WTC11 (cell line): ENCODE data around the gene RNPEPL1. TPM values are rescaled to one million over a fixed set of nuclear protein-coding genes. Genes with fewer than 3 reads are reported as not detected.

ENCODE experiments used
- ATAC-seq: fragments of 200-7000 bp; cut with Tn5 transposase; 2 replicates; pipeline ENCODE4 v1.10.0; 2021; ENCODE audit warnings: mild to moderate bottlenecking, moderate library complexity
- CTCF ChIA-PET: fragments of 300-600 bp; sonication (Branson Sonifier 250); formaldehyde crosslinking; loops from one replicate; lab custom pipeline; 2021; ENCODE audit warnings: antibody characterized with exemption; lab: Charles Lee
- POLR2A ChIA-PET: fragments of 350-600 bp; sonication (Branson Sonifier 250); formaldehyde crosslinking; loops from one replicate; lab custom pipeline; 2021; ENCODE audit warnings: antibody characterized with exemption; lab: Charles Lee
- DNase-seq: peaks from one replicate; pipeline ENCODE4 v3.0.0; 2021; ENCODE audit warnings: low spot score
- H3K27ac Mint-ChIP-seq: 2 replicates; pipeline ENCODE4 v1.8.0; 2021; ENCODE audit warnings: mixed read lengths
- H3K27me3 Mint-ChIP-seq: 2 replicates; pipeline ENCODE4 v1.8.0; 2021; ENCODE audit warnings: low read depth, mild to moderate bottlenecking, moderate library complexity, mixed read lengths
- H3K36me3 Mint-ChIP-seq: 2 replicates; pipeline ENCODE4 v1.8.0; 2021; ENCODE audit warnings: mixed read lengths
- H3K4me1 Mint-ChIP-seq: 2 replicates; pipeline ENCODE4 v1.8.0; 2022; ENCODE audit warnings: mixed read lengths
- H3K4me3 Mint-ChIP-seq: 2 replicates; pipeline ENCODE4 v1.8.0; 2021; ENCODE audit warnings: mild to moderate bottlenecking, moderate library complexity, mixed read lengths
- H3K9me3 Mint-ChIP-seq: 2 replicates; pipeline ENCODE4 v1.8.0; 2021; ENCODE audit warnings: mixed read lengths
- ATF2 ChIP-seq: sonication (generic); formaldehyde crosslinking; IDR thresholded peaks from 2 replicates; pipeline ENCODE4 v1.8.1; 2022; ENCODE audit warnings: low read depth, missing genetic modification reagents, borderline replicate concordance
- ATF3 ChIP-seq: sonication (generic); formaldehyde crosslinking; conservative IDR thresholded peaks from 2 replicates; pipeline ENCODE4 v1.8.1; 2022; ENCODE audit warnings: mild to moderate bottlenecking, missing genetic modification reagents
- CREM ChIP-seq: sonication (generic); formaldehyde crosslinking; IDR thresholded peaks from 2 replicates; pipeline ENCODE4 v1.8.1; 2022; ENCODE audit warnings: mild to moderate bottlenecking, missing genetic modification reagents, moderate library complexity
- E2F5 ChIP-seq: sonication (generic); formaldehyde crosslinking; IDR thresholded peaks from 2 replicates; pipeline ENCODE4 v1.8.1; 2022; ENCODE audit warnings: mild to moderate bottlenecking, moderate library complexity, missing genetic modification reagents
- EMX1 ChIP-seq: fragments of 250-450 bp; sonication (Bioruptor Pico); IDR thresholded peaks from 2 replicates; pipeline ENCODE4 v1.8.0; 2021; ENCODE audit warnings: mild to moderate bottlenecking
- FOXK1 ChIP-seq: sonication (generic); formaldehyde crosslinking; IDR thresholded peaks from 2 replicates; pipeline ENCODE4 v1.8.0; 2022; ENCODE audit warnings: mild to moderate bottlenecking, moderate library complexity, missing genetic modification reagents
- HMGXB4 ChIP-seq: sonication (generic); formaldehyde crosslinking; IDR thresholded peaks from 2 replicates; pipeline ENCODE4 v1.8.1; 2023; ENCODE audit warnings: mild to moderate bottlenecking, moderate library complexity, missing genetic modification reagents
- MLX ChIP-seq: sonication (generic); formaldehyde crosslinking; IDR thresholded peaks from 2 replicates; pipeline ENCODE4 v1.8.1; 2023; ENCODE audit warnings: mild to moderate bottlenecking, missing genetic modification reagents, moderate library complexity
- MXD4 ChIP-seq: fragments of 250-450 bp; sonication (Bioruptor Pico); IDR thresholded peaks from 2 replicates; pipeline ENCODE4 v1.8.0; 2021; ENCODE audit warnings: mild to moderate bottlenecking, moderate library complexity, borderline replicate concordance
- MYBL2 ChIP-seq: sonication (generic); formaldehyde crosslinking; IDR thresholded peaks from 2 replicates; pipeline ENCODE4 v1.8.1; 2023; ENCODE audit warnings: mild to moderate bottlenecking, moderate library complexity, missing genetic modification reagents
- RORB ChIP-seq: fragments of 250-450 bp; sonication (Bioruptor Pico); IDR thresholded peaks from 2 replicates; pipeline ENCODE4 v1.9.0; 2021; ENCODE audit warnings: mild to moderate bottlenecking
- STAT6 ChIP-seq: sonication (generic); formaldehyde crosslinking; conservative IDR thresholded peaks from 2 replicates; pipeline ENCODE4 v1.8.1; 2023; ENCODE audit warnings: mild to moderate bottlenecking, low read depth, missing genetic modification reagents, moderate library complexity
- ZMAT4 ChIP-seq: fragments of 250-450 bp; sonication (Bioruptor Pico); IDR thresholded peaks from 2 replicates; pipeline ENCODE4 v1.9.0; 2021; ENCODE audit warnings: mild to moderate bottlenecking
- ZNF138 ChIP-seq: sonication (generic); formaldehyde crosslinking; conservative IDR thresholded peaks from 2 replicates; pipeline ENCODE4 v1.8.1; 2022; ENCODE audit warnings: mild to moderate bottlenecking, moderate library complexity, missing genetic modification reagents
- ZNF232 ChIP-seq: sonication (generic); formaldehyde crosslinking; IDR thresholded peaks from 2 replicates; pipeline ENCODE4 v1.8.0; 2022; ENCODE audit warnings: mild to moderate bottlenecking, missing genetic modification reagents
- ZNF317 ChIP-seq: sonication (generic); formaldehyde crosslinking; IDR thresholded peaks from 2 replicates; pipeline ENCODE4 v1.8.1; 2023; ENCODE audit warnings: low read depth, mild to moderate bottlenecking, moderate library complexity, missing genetic modification reagents, borderline replicate concordance
- total RNA-seq: library from RNA; stranded (reverse); gene quantifications from 3 replicates; pipeline ENCODE4 v1.2.3, GENCODE V29; 2021
- TF ChIP-seq, protein P1 (sequence below): fragments of 250-450 bp; sonication (Bioruptor Pico); IDR thresholded peaks from 2 replicates; pipeline ENCODE4 v1.9.0; 2021; ENCODE audit warnings: moderate library complexity, mild to moderate bottlenecking, inconsistent platforms, borderline replicate concordance

RNPEPL1 gene
- total RNA-seq, 1 experiment from 2014 or later, result 18.8 TPM

GRCh38 chr2:240629619-240629967, 61.3 kb downstream of the RNPEPL1 start:
- Mint-ChIP-seq H3K36me3 (peaks cover 16% of the 10 kb centered on the region), H3K4me3 (no peak overlapping the region), H3K27ac (no peak overlapping the region), H3K9me3 (peaks cover 26% of the 10 kb centered on the region), H3K27me3 (peaks cover 7% of the 10 kb centered on the region), H3K4me1 (no peaks in the 10 kb centered on the region)
- CTCF ChIA-PET, result interaction anchor here (1.3 to 2.6 kb wide), 2 partner anchors 11 to 116 kb away, joined by 3 to 9 read pairs; no protein-coding TSS in a partner anchor
- ATAC-seq (no peak), DNase-seq (no peak)
- POLR2A ChIA-PET, result no interaction called here
- TF ChIP-seq ZNF232, result no peak
- TF ChIP-seq ATF3 (CRISPR knock-in tag), result no peak
- no peak for TF ChIP-seq ZMAT4 (CRISPR knock-in tag)
- TF ChIP-seq ATF2 (CRISPR knock-in tag), result no peak
- no peak for TF ChIP-seq RORB
- no peak for TF ChIP-seq FOXK1 (CRISPR knock-in tag)
- TF ChIP-seq MYBL2, result no peak
- no peak for TF ChIP-seq ZNF317 (CRISPR knock-in tag)
- TF ChIP-seq MXD4, result no peak
- no peak for TF ChIP-seq CREM (CRISPR knock-in tag)
- no peak for TF ChIP-seq E2F5
- TF ChIP-seq EMX1 (CRISPR knock-in tag), result no peak
- no peak for TF ChIP-seq MLX (CRISPR knock-in tag)
- TF ChIP-seq ZNF138, result no peak
- no peak for TF ChIP-seq STAT6 (CRISPR knock-in tag)
- TF ChIP-seq, protein P1, sequence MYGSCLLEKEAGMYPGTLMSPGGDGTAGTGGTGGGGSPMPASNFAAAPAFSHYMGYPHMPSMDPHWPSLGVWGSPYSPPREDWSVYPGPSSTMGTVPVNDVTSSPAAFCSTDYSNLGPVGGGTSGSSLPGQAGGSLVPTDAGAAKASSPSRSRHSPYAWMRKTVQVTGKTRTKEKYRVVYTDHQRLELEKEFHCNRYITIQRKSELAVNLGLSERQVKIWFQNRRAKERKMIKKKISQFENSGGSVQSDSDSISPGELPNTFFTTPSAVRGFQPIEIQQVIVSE (CRISPR knock-in tag), result no peak
- TF ChIP-seq HMGXB4 (CRISPR knock-in tag), result no peak
